Peyer's patch (tissue), 4 donors: ENCODE results near the gene R3HDM2. TPM values are rescaled to one million over a fixed set of nuclear protein-coding genes. Genes with fewer than 3 reads are reported as not detected.
A peak's percentile ranks its signal among the peaks of the same experiment; 100 is the strongest.
"Not testable (repeated sequence)": the region's sequence is repeated elsewhere in the genome, so short reads cannot be mapped to it uniquely, and the experiment has no call there.

ENCODE experiments used
- DNase-seq, 3 donors: peaks; one replicate each; pipeline ENCODE4 v3.0.0-alpha.2; 2017 to 2019
- H3K27ac ChIP-seq, 4 donors: fragments of 200-600 bp; sonication (generic); one replicate each; pipeline ENCODE4 v1.5.1; 2016 to 2019
- H3K27me3 ChIP-seq, 2 donors: fragments of 200-600 bp; sonication (generic); one replicate each; pipeline ENCODE4 v1.5.1; 2019
- H3K36me3 ChIP-seq, 3 donors: fragments of 200-600 bp; sonication (generic); one replicate each; pipeline ENCODE4 v1.5.1; 2016 to 2019
- H3K4me1 ChIP-seq, 4 donors: fragments of 200-600 bp; sonication (generic); one replicate each; pipeline ENCODE4 v1.5.1; 2016 to 2019
- H3K4me3 ChIP-seq, 4 donors: fragments of 200-600 bp; sonication (generic); 1 replicate in 3 of 4; 2 replicates in 1 of 4; pipeline ENCODE4 v1.5.1; 2016 to 2019; ENCODE audit warnings: mild to moderate bottlenecking in 1 of 4
- H3K9me3 ChIP-seq, 4 donors: fragments of 200-600 bp; sonication (generic); one replicate each; pipeline ENCODE4 v1.5.1; 2016 to 2019; ENCODE audit warnings: mild to moderate bottlenecking in 1 of 4
- CTCF ChIP-seq, 6 experiments: fragments of 450-650 bp in 4 of 6; fragments of 200-600 bp in 2 of 6; sonication (generic) in 1 of 6; IDR thresholded peaks; one replicate each; pipeline ENCODE4 v1.5.1; 2017 to 2019; ENCODE audit warnings: antibody characterized with exemption in 6 of 6, mild to moderate bottlenecking in 3 of 6, moderate library complexity in 1 of 6
- POLR2A ChIP-seq, 2 donors: fragments of 450-650 bp; IDR thresholded peaks; one replicate each; pipeline ENCODE4 v1.5.1; 2017; ENCODE audit warnings: antibody characterized with exemption in 2 of 2, mild to moderate bottlenecking in 2 of 2, moderate library complexity in 2 of 2
- total RNA-seq, 4 donors: library from RNA; depleted of rRNA; stranded (reverse); fragments of >200 nt; gene quantifications; one replicate each; pipeline ENCODE4 v1.1.0, GENCODE V29; 2016

The R3HDM2 gene
- total RNA-seq, 4 donors from 2014 or later: 23.1 to 145 (median 54.8) TPM

- TF ChIP-seq POLR2A (IDR thresholded peaks at IDR 0.05) (no peak), CTCF (IDR thresholded peaks at IDR 0.05) (no peak)
- Histone ChIP-seq H3K4me3 (no peak overlapping the region), H3K27me3 (no peaks in the 10 kb centered on the region), H3K9me3 (no peaks in the 10 kb centered on the region), H3K27ac (no peak overlapping the region), H3K36me3 (no peaks in the 10 kb centered on the region), H3K4me1 (no peaks in the 10 kb centered on the region)
- DNase-seq: no peak
These were observed 20.3 kb downstream of the R3HDM2 start for GRCh38 chr12:57410534-57410933.

GRCh38 chr12:57404966-57405640 lies 25.7 kb downstream of the R3HDM2 start:
- Histone ChIP-seq H3K4me3 (no peak overlapping the region), H3K27me3 (no peaks in the 10 kb centered on the region), H3K27ac (no peak overlapping the region), H3K9me3 (no peaks in the 10 kb centered on the region), H3K4me1 (no peaks in the 10 kb centered on the region), H3K36me3 (no peaks in the 10 kb centered on the region)
- TF ChIP-seq CTCF (IDR thresholded peaks at IDR 0.05): no peak
- no peak for TF ChIP-seq POLR2A (IDR thresholded peaks at IDR 0.05)
- DNase-seq: no peak

DNA sequence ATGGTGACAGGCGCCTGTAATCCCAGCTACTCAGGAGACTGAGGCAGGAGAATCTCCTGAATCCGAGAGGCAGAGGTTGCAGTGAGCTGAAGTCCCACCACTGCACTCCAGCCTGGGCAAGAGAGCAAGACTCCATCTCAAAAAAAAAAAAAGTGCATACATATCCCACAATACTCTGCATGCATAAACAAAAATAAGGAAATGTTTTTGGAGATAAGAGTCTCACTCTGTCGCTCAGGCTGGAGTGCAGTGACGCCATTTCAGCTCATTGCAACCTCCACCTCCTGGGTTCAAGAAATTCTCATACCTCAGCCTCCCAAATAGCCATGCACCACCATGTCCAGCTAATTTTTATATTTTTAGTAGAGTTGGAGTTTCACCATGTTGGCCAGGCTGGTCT lies 28.7 kb downstream of the R3HDM2 start:
- not testable (repeated sequence) for H3K4me1 ChIP-seq, H3K4me3 ChIP-seq, H3K36me3 ChIP-seq, H3K9me3 ChIP-seq, DNase-seq, H3K27me3 ChIP-seq, H3K27ac ChIP-seq

GRCh38 chr12:57401165-57401564 lies 29.7 kb downstream of the R3HDM2 start:
- Histone ChIP-seq H3K4me3 (no peak overlapping the region), H3K27ac (no peak overlapping the region), H3K36me3 (no peaks in the 10 kb centered on the region), H3K27me3 (no peaks in the 10 kb centered on the region), H3K9me3 (no peaks in the 10 kb centered on the region), H3K4me1 (no peaks in the 10 kb centered on the region)
- TF ChIP-seq POLR2A (IDR thresholded peaks at IDR 0.05) (no peak), CTCF (IDR thresholded peaks at IDR 0.05) (no peak)
- DNase-seq: peak in 1 of 3 donors; percentile 21

DNA sequence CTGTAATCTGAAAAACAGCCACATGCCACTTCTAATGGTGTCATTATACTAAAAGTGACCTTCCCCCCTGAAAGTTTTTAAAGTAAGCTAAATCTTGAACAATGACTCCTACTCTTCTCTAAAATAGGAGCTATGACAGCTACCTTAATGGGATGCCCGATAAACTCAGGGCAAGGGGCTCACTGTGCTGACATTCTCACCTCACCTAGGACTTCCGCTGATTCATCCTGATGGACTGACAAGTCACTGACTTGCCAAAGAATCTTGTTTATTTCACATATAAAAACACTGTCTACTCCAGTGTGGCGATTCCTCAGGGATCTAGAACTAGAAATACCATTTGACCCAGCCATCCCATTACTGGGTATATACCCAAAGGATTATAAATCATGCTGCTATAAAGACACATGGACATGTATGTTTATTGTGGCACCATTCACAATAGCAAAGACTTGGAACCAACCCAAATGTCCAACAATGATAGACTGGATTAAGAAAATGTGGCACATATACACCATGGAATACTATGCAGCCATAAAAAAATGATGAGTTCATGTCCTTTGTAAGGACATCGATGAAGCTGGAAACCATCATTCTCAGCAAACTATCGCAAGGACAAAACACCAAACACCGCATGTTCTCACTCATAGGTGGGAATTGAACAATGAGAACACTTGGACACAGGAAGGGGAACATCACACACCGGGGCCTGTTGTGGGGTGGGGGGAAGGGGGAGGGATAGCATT lies 31.0 kb downstream of the R3HDM2 start:
- not testable (repeated sequence) for DNase-seq, H3K27me3 ChIP-seq, H3K9me3 ChIP-seq, H3K4me1 ChIP-seq, H3K4me3 ChIP-seq, H3K27ac ChIP-seq
- peaks cover 0 to 12% (median 0%) of the 10 kb centered on the region in 3 donors for H3K36me3 ChIP-seq

- H3K9me3 ChIP-seq: no peaks in the 10 kb centered on the region
- no peak overlapping the region for H3K27ac ChIP-seq
- DNase-seq: no peak
- no peak overlapping the region for H3K4me3 ChIP-seq
- H3K36me3 ChIP-seq: peaks cover 0 to 27% (median 0%) of the 10 kb centered on the region in 3 donors
- no peaks in the 10 kb centered on the region for H3K27me3 ChIP-seq
- no peak for TF ChIP-seq POLR2A (IDR thresholded peaks at IDR 0.05)
- TF ChIP-seq CTCF (IDR thresholded peaks at IDR 0.05): no peak
- no peaks in the 10 kb centered on the region for H3K4me1 ChIP-seq
These were observed 33.4 kb downstream of the R3HDM2 start for GRCh38 chr12:57397441-57397840.
